Thyroid gland (tissue), 4 donors: ENCODE results near the gene FOXO3. TPM values are rescaled to one million over a fixed set of nuclear protein-coding genes. Genes with fewer than 3 reads are reported as not detected.
A peak's percentile ranks its signal among the peaks of the same experiment; 100 is the strongest.
"Not testable (repeated sequence)": the region's sequence is repeated elsewhere in the genome, so short reads cannot be mapped to it uniquely, and the experiment has no call there.

Source experiments
- DNase-seq, 2 donors: peaks; one replicate each; pipeline ENCODE4 v3.0.0-alpha.2; 2019
- H3K27ac ChIP-seq, 3 donors: fragments of 200-600 bp; sonication (generic); 1 replicate in 2 of 3; 2 replicates in 1 of 3; pipeline ENCODE4 v1.5.1; 2016 to 2019; ENCODE audit warnings: mild to moderate bottlenecking in 1 of 3, moderate library complexity in 1 of 3
- H3K27me3 ChIP-seq: fragments of 200-600 bp; sonication (generic); one replicate; pipeline ENCODE4 v1.5.1; 2019
- H3K36me3 ChIP-seq, 2 donors: fragments of 200-600 bp; sonication (generic); one replicate each; pipeline ENCODE4 v1.5.1; 2016 to 2019
- H3K4me1 ChIP-seq, 2 donors: fragments of 200-600 bp; sonication (generic); one replicate each; pipeline ENCODE4 v1.5.1; 2017 to 2019
- H3K4me3 ChIP-seq, 3 donors: fragments of 200-600 bp; sonication (generic); replicated peaks in 1 of 3; 1 replicate in 2 of 3; 2 replicates in 1 of 3; pipeline ENCODE4 v1.5.1; 2016; ENCODE audit warnings: mild to moderate bottlenecking in 1 of 3
- H3K9me3 ChIP-seq: fragments of 200-600 bp; sonication (generic); one replicate; pipeline ENCODE4 v1.5.1; 2017
- CTCF ChIP-seq, 6 experiments: fragments of 200-600 bp in 3 of 6; fragments of 450-650 bp in 3 of 6; sonication (generic) in 3 of 6; IDR thresholded peaks; one replicate each; pipeline ENCODE4 v1.5.1; 2016 to 2019; ENCODE audit warnings: antibody characterized with exemption in 6 of 6, mild to moderate bottlenecking in 2 of 6, inconsistent platforms in 1 of 6, moderate library complexity in 1 of 6
- POLR2A ChIP-seq, 2 donors: fragments of 450-650 bp; IDR thresholded peaks; one replicate each; pipeline ENCODE4 v1.6.1; 2017; ENCODE audit warnings: antibody characterized with exemption in 2 of 2, mild to moderate bottlenecking in 2 of 2, moderate library complexity in 1 of 2
- WGBS, 2 donors: methylation state at CpG; one replicate each; pipeline ENCODE4 v1.1.5; 2017; 5-methylcytosine and 5-hydroxymethylcytosine counted together
- intact Hi-C: fragments of 100-400 bp; cut with DNase I; formaldehyde crosslinking; loops from one replicate; pipeline ENCODE4 v1.15.1; 2023
- total RNA-seq, 4 donors: library from RNA; depleted of rRNA; stranded (reverse); fragments of >200 nt; gene quantifications; one replicate each; pipeline ENCODE4 v1.2.3, GENCODE V29; 2016

FOXO3 gene
- total RNA-seq, 4 donors from 2014 or later: 61.8 to 103 (median 76.8) TPM

DNA sequence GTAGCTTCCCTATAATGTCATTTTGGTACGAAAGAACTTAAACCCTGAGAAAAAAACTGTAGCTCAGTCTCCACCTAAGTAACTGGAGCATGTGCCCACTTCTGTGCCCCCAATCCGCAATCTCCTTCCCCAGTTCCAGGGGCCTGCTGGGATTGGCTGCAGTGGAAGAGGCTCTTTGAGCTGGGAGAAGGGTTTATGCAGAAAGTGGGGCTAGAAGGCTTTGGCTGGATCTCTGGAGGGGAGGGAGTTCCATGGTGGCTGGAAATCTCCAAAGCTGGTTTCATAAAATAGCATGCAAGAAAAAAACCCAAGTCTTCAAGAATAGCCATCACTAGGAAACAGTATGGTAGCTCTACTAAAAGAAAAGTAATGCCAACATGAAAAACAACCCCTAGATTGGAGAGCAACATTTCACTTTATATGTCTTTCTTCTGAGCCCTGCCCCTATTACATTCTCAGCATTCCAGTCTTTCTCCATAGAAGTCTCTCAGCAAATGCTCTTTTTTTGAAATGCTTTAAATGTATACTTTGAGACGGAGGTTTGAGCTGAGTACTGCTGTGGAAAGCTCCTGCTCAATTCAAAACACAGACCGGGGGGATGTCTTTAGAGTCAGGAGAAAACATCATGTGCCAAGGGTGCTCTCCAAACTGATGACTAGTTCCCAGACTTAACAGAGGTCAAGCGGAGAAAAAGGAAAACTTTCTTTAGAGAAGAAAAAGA is 36.0 kb upstream of the FOXO3 start:
- no peak overlapping the region for H3K4me3 ChIP-seq
- no peaks in the 10 kb centered on the region for H3K36me3 ChIP-seq
- no peaks in the 10 kb centered on the region for H3K9me3 ChIP-seq
- intact Hi-C loops: loop anchor here (10.0 kb wide), 2 partner anchors 410 to 540 kb away; no protein-coding TSS in a partner anchor
- DNase-seq: no peak
- TF ChIP-seq POLR2A (IDR thresholded peaks at IDR 0.05): no peak
- TF ChIP-seq CTCF (IDR thresholded peaks at IDR 0.05): no peak
- H3K4me1 ChIP-seq: no peaks in the 10 kb centered on the region
- H3K27ac ChIP-seq: no peak overlapping the region
- no peaks in the 10 kb centered on the region for H3K27me3 ChIP-seq
- 83 to 86% methylated on average over 5 of the region's 5 CpGs for WGBS, 2 donors

GRCh38 chr6:108526739-108527174 is 34.0 kb upstream of the FOXO3 start:
- no peaks in the 10 kb centered on the region for H3K27me3 ChIP-seq
- 69 to 76% methylated on average over 4 to 7 of the region's 7 CpGs for WGBS, 2 donors
- no peak overlapping the region for H3K4me3 ChIP-seq
- no peaks in the 10 kb centered on the region for H3K4me1 ChIP-seq
- TF ChIP-seq POLR2A (IDR thresholded peaks at IDR 0.05): no peak
- TF ChIP-seq CTCF (IDR thresholded peaks at IDR 0.05): peak; percentile 59 to 85 (median 84)
- H3K27ac ChIP-seq: no peak overlapping the region
- no peaks in the 10 kb centered on the region for H3K9me3 ChIP-seq
- intact Hi-C loops: loop anchor here (10.0 kb wide), 2 partner anchors 412 to 542 kb away; no protein-coding TSS in a partner anchor
- H3K36me3 ChIP-seq: no peaks in the 10 kb centered on the region
- DNase-seq: no peak

DNA sequence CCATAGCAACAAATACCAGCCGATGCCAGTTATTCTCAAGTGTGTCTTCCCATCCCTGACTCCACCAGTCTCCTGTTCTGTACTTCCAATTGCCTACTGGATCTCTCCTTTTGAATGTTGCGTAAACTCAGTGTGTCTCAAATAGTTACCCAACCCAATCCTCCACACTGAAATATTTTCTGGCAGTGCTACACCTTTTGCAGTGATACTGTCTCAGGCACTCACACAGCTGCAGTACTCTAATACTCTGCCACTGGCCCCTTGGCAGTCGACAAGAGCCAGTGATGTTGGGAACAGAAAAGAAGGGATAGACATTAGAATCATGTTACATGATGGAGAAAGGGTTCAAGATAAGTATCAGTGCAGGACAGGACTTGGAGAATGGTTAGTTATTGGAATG is 31.8 kb upstream of the FOXO3 start:
- TF ChIP-seq CTCF (IDR thresholded peaks at IDR 0.05) (no peak), POLR2A (IDR thresholded peaks at IDR 0.05) (no peak)
- no peak overlapping the region for H3K4me3 ChIP-seq
- no peaks in the 10 kb centered on the region for H3K4me1 ChIP-seq
- no peak for DNase-seq
- H3K27me3 ChIP-seq: no peaks in the 10 kb centered on the region
- intact Hi-C loops: loop anchor here (10.0 kb wide), 2 partner anchors 414 to 544 kb away; no protein-coding TSS in a partner anchor
- WGBS, 2 donors: 54 to 73% methylated on average over 3 of the region's 3 CpGs
- no peaks in the 10 kb centered on the region for H3K9me3 ChIP-seq
- no peak overlapping the region for H3K27ac ChIP-seq
- no peaks in the 10 kb centered on the region for H3K36me3 ChIP-seq

GRCh38 chr6:108531332-108531731 is 29.4 kb upstream of the FOXO3 start:
- Histone ChIP-seq H3K27ac (no peak overlapping the region), H3K4me1 (no peaks in the 10 kb centered on the region), H3K4me3 (no peak overlapping the region), H3K9me3 (no peaks in the 10 kb centered on the region), H3K27me3 (no peaks in the 10 kb centered on the region), H3K36me3 (no peaks in the 10 kb centered on the region)
- WGBS, 2 donors: 96 to 97% methylated on average over 1 of the region's 1 CpG
- no peak for DNase-seq
- TF ChIP-seq CTCF (IDR thresholded peaks at IDR 0.05) (no peak), POLR2A (IDR thresholded peaks at IDR 0.05) (no peak)
- intact Hi-C loops: no loop called here

DNA sequence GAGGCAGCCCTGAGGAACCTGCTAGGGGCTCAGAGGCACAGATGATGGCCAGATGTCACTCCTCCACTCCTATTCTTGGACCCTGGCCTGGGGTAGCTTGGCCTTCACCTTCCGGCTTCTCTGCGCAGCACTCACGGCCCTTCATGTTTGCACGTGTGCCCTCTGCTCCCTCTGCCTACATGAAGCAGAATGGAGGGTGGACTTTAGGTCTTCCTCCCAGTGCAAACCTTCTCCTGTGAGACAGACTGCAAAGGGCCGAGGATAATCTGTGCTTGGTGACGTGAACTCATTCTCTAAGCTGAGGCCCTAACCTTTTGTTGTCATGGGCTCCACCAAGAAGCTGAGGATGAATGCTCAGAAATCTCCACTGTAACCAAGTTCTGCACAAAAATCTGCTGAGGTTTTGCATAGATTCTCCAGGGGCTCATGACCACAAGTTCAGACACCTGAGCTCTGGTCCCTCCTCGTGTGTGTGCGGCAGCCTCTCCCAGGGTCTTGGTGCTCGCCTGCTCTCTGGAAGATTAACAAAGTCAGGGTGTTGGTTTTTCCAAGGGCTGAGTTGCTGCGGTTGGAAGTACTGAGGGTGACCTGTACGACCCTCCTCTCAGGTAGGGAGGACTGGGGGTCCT is 25.5 kb upstream of the FOXO3 start:
- TF ChIP-seq POLR2A (IDR thresholded peaks at IDR 0.05): no peak
- TF ChIP-seq CTCF (IDR thresholded peaks at IDR 0.05): no peak
- no peak overlapping the region for H3K4me3 ChIP-seq
- no peaks in the 10 kb centered on the region for H3K9me3 ChIP-seq
- no peaks in the 10 kb centered on the region for H3K4me1 ChIP-seq
- H3K36me3 ChIP-seq: no peaks in the 10 kb centered on the region
- 87 to 89% methylated on average over 10 to 11 of the region's 11 CpGs for WGBS, 2 donors
- H3K27ac ChIP-seq: no peak overlapping the region
- no peak for DNase-seq
- intact Hi-C loops: no loop called here
- H3K27me3 ChIP-seq: no peaks in the 10 kb centered on the region

DNA sequence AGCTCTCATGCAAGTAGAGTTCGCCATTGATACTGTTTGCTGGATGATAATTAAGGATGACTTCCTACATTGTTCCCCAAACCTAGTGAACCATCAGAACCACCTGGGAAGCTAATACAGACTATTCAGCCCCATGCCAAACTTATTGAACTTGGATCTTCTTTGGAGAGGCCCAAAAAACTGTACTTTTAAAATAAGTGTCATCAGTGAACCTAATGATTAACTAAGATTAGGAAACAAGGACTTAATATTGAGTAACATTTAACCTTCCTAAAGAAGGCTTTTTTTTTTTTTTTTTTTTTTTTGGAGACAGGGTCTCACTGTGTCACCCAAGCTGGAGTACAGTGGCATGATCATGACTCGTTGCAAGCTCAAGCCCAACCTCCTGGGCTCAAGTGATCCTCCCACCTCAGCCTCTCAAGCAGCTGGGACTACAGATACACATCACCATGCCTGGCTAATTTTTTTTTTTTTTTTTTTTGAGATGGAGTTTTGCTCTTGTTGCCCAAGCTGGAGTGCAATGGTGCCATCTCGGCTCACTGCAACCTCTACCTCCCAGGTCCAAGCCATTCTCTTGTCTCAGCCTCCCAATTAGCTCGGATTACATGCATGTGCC is 24.7 kb upstream of the FOXO3 start:
- H3K27ac ChIP-seq, DNase-seq, H3K27me3 ChIP-seq, intact Hi-C loops, H3K9me3 ChIP-seq, H3K4me3 ChIP-seq, H3K36me3 ChIP-seq, H3K4me1 ChIP-seq: not testable (repeated sequence)
- 92 to 95% methylated on average over 4 of the region's 4 CpGs for WGBS, 2 donors
